IMR-90 (cell line): ENCODE results near the gene ANKFN1. TPM values are rescaled to one million over a fixed set of nuclear protein-coding genes. Genes with fewer than 3 reads are reported as not detected.

Experiments
- ATAC-seq: fragments of 200-7000 bp; cut with Tn5 transposase; 2 replicates; pipeline ENCODE4 v1.9.1; 2020; ENCODE audit warnings: low read depth, mild to moderate bottlenecking, moderate library complexity
- BruUV-seq: library from RNA; stranded (reverse); fragments of 400-500 nt; replicated peaks from 2 replicates; lab custom pipeline; 2021; lab: Mats Ljungman, UMichigan
- CTCF ChIA-PET: fragments of 300-600 bp; formaldehyde crosslinking; extraction: SDS; loops from one replicate; lab custom pipeline; 2021; ENCODE audit warnings: antibody characterized with exemption; lab: Yijun Ruan, JAX
- POLR2A ChIA-PET: fragments of 300-600 bp; sonication (Branson Sonifier 250); formaldehyde crosslinking; loops from one replicate; lab custom pipeline; 2022; ENCODE audit warnings: antibody characterized with exemption; ENCODE audit not compliant: unreplicated experiment; lab: Charles Lee
- DNase-seq: peaks from one replicate; pipeline ENCODE4 v3.0.0; 2013
- H2AFZ ChIP-seq: replicated peaks from 2 replicates; pipeline ENCODE3; 2013; ENCODE audit warnings: low read length, mild to moderate bottlenecking; ENCODE audit not compliant: poor library complexity
- H2AK5ac ChIP-seq: 2 replicates; pipeline ENCODE4 v1.6.1; 2013; ENCODE audit warnings: low read depth, low read length, inconsistent platforms
- H2AK9ac ChIP-seq: replicated peaks from 2 replicates; pipeline ENCODE3; 2013; ENCODE audit warnings: mild to moderate bottlenecking, low read depth, low read length, moderate library complexity; ENCODE audit not compliant: poor library complexity
- H2BK120ac ChIP-seq: 2 replicates; pipeline ENCODE4 v1.6.1; 2013; ENCODE audit warnings: low read depth, low read length, inconsistent platforms
- H2BK15ac ChIP-seq: 3 replicates; pipeline ENCODE4 v1.6.1; 2013; ENCODE audit warnings: low read depth, low read length, inconsistent platforms
- H2BK20ac ChIP-seq: 2 replicates; pipeline ENCODE4 v1.6.1; 2013; ENCODE audit warnings: low read depth, mild to moderate bottlenecking, inconsistent platforms, low read length, moderate library complexity
- H2BK5ac ChIP-seq: 2 replicates; pipeline ENCODE4 v1.6.1; 2013; ENCODE audit warnings: mild to moderate bottlenecking, low read depth, low read length, inconsistent platforms; ENCODE audit not compliant: poor library complexity, severe bottlenecking
- H3K14ac ChIP-seq: replicated peaks from 2 replicates; pipeline ENCODE4 v1.6.1; 2013; ENCODE audit warnings: low read depth, low read length, inconsistent platforms
- H3K18ac ChIP-seq: 2 replicates; pipeline ENCODE4 v1.6.1; 2013; ENCODE audit warnings: low read depth, low read length, control low read depth
- H3K23ac ChIP-seq: 2 replicates; pipeline ENCODE4 v1.6.1; 2013; ENCODE audit warnings: low read depth, low read length, inconsistent platforms
- H3K27ac ChIP-seq: 2 replicates; pipeline ENCODE4 v1.5.1; 2013; ENCODE audit warnings: mild to moderate bottlenecking, control low read depth, low read length; ENCODE audit not compliant: insufficient read depth
- H3K27me3 ChIP-seq: 2 replicates; pipeline ENCODE4 v1.6.1; 2013; ENCODE audit warnings: low read length; ENCODE audit not compliant: control insufficient read depth, insufficient read depth
- H3K36me3 ChIP-seq: 2 replicates; pipeline ENCODE4 v1.6.1; 2013; ENCODE audit warnings: low read length, mixed read lengths; ENCODE audit not compliant: control insufficient read depth, insufficient read depth
- H3K4ac ChIP-seq: 2 replicates; pipeline ENCODE4 v1.6.1; 2013; ENCODE audit warnings: low read depth, low read length, inconsistent platforms
- H3K4me1 ChIP-seq: 2 replicates; pipeline ENCODE4 v1.6.1; 2013; ENCODE audit warnings: low read length, mixed read lengths; ENCODE audit not compliant: control insufficient read depth, insufficient read depth
- H3K4me2 ChIP-seq: 2 replicates; pipeline ENCODE4 v1.6.1; 2013; ENCODE audit warnings: low read depth, mild to moderate bottlenecking, control low read depth, low read length, moderate library complexity
- H3K4me3 ChIP-seq: 2 replicates; pipeline ENCODE4 v1.5.1; 2013; ENCODE audit warnings: low read depth, mild to moderate bottlenecking, control low read depth, low read length, moderate library complexity; ENCODE audit not compliant: insufficient read depth
- H3K56ac ChIP-seq: 2 replicates; pipeline ENCODE4 v1.6.1; 2013; ENCODE audit warnings: low read length, inconsistent platforms; ENCODE audit not compliant: insufficient read depth; ENCODE audit errors: extremely low read depth
- H3K79me1 ChIP-seq, 2 experiments: 2 replicates each; pipeline ENCODE4 v1.6.1; 2013; ENCODE audit warnings: low read length in 2 of 2, inconsistent platforms in 1 of 2, low read depth in 1 of 2
- H3K9ac ChIP-seq: 2 replicates; pipeline ENCODE4 v1.6.1; 2013; ENCODE audit warnings: low read depth, low read length, control low read depth
- H3K9me1 ChIP-seq: 2 replicates; pipeline ENCODE4 v1.6.1; 2013; ENCODE audit warnings: low read length, inconsistent platforms; ENCODE audit not compliant: insufficient read depth
- H3K9me3 ChIP-seq: 2 replicates; pipeline ENCODE4 v1.6.1; 2013; ENCODE audit warnings: low read length; ENCODE audit not compliant: control insufficient read depth, insufficient read depth
- H4K20me1 ChIP-seq: 2 replicates; pipeline ENCODE4 v1.6.1; 2013; ENCODE audit warnings: low read length, inconsistent platforms; ENCODE audit not compliant: insufficient read depth
- H4K5ac ChIP-seq: 2 replicates; pipeline ENCODE4 v1.6.1; 2013; ENCODE audit warnings: mild to moderate bottlenecking, low read depth, low read length, control low read depth
- H4K8ac ChIP-seq, 2 experiments: 2 replicates each; pipeline ENCODE4 v1.6.1; 2013; ENCODE audit warnings: low read depth in 2 of 2, low read length in 2 of 2, control low read depth in 1 of 2, inconsistent platforms in 1 of 2
- H4K91ac ChIP-seq: 2 replicates; pipeline ENCODE4 v1.6.1; 2013; ENCODE audit warnings: low read depth, low read length, inconsistent platforms; ENCODE audit not compliant: insufficient read depth
- CTCF ChIP-seq: conservative IDR thresholded peaks from 2 replicates; pipeline ENCODE4 v1.5.1; 2012; ENCODE audit warnings: mild to moderate bottlenecking, low read depth, low read length, improper control_type of control experiment
- MAFK ChIP-seq: IDR thresholded peaks from 2 replicates; pipeline ENCODE4 v1.6.1; 2012; ENCODE audit warnings: low read depth, low read length, improper control_type of control experiment
- RAD21 ChIP-seq: IDR thresholded peaks from 2 replicates; pipeline ENCODE4 v1.6.1; 2012; ENCODE audit warnings: low read length, improper control_type of control experiment
- SMC3 ChIP-seq: fragments of 150-350 bp; IDR thresholded peaks from 2 replicates; pipeline ENCODE4 v1.6.1; 2016; ENCODE audit warnings: low read depth, mild to moderate bottlenecking, antibody characterized with exemption, low read length, moderate library complexity
- WGBS, 2 experiments: methylation state at CpG; one replicate each; pipeline versions ENCODE4 v1.1.5 to v1.1.7; 2013; ENCODE audit warnings: missing lambda C conversion rate in 2 of 2; ENCODE audit not compliant: insufficient read length in 1 of 2; ENCODE audit errors: extremely low coverage in 2 of 2; 5-methylcytosine and 5-hydroxymethylcytosine counted together
- dilution Hi-C: fragments of 300-500 bp; cut with HindIII; formaldehyde crosslinking; loops from one replicate; pipeline ENCODE4 v1.14.3; 2018; ENCODE audit warnings: low sequenced_read_pairs; ENCODE audit not compliant: unreplicated experiment
- in situ Hi-C: fragments of 300-500 bp; cut with MboI; formaldehyde crosslinking; loops from 3 replicates; pipeline ENCODE4 v1.14.3; 2019; ENCODE audit warnings: low sequenced_read_pairs, inconsistent platforms, mixed read lengths
- intact Hi-C: fragments of 100-400 bp; cut with micrococcal nuclease; formaldehyde crosslinking; loops from 2 replicates; pipeline ENCODE4 v1.10.0; 2022
- polyA plus RNA-seq, 3 experiments: library from polyadenylated mRNA; depleted of rRNA; stranded (reverse); fragments of >200 nt; gene quantifications; 2 replicates each; pipeline ENCODE4 v1.2.3, GENCODE V29; 2012; ENCODE audit warnings: low replicate concordance in 1 of 3
- total RNA-seq: library from RNA; depleted of rRNA; stranded (reverse); fragments of >200 nt; gene quantifications from 2 replicates; pipeline ENCODE4 v1.2.3, GENCODE V29; 2012

The ANKFN1 gene
- total and polyA plus RNA-seq, 2 of the 4 experiments (the other 2 are of a cell fraction) = not detected

GRCh38 chr17:56319531-56319930, 166.3 kb downstream of the ANKFN1 start:
- H2BK120ac ChIP-seq = peak overlapping the region; percentile 81
- no peaks in the 10 kb centered on the region for H3K9me1 ChIP-seq
- H2AFZ ChIP-seq = no peak overlapping the region
- POLR2A ChIA-PET = no interaction called here
- H3K79me1 ChIP-seq = no peaks in the 10 kb centered on the region
- no peak overlapping the region for H3K9ac ChIP-seq
- H3K4me3 ChIP-seq = no peak overlapping the region
- ATAC-seq (peak; percentile 79), DNase-seq (peak; percentile 70)
- dilution Hi-C loops = no loop called here
- no peak overlapping the region for H2BK15ac ChIP-seq
- H4K8ac ChIP-seq = peak overlapping the region in 1 of 2 experiments; percentile 26; a peak in 1 of 4 replicates
- peaks cover 1% of the 10 kb centered on the region; the same call in 1 of the 2 replicates for H3K27me3 ChIP-seq
- no peaks in the 10 kb centered on the region for H3K36me3 ChIP-seq
- H2BK20ac ChIP-seq = peak overlapping the region; percentile 77; the same call in 1 of the 2 replicates
- no peak overlapping the region for H3K27ac ChIP-seq
- CTCF ChIA-PET = interaction anchor here (0.6 to 2.2 kb wide), 18 partner anchors 9 to 470 kb away, joined by 3 to 15 read pairs (median 3); no protein-coding TSS in a partner anchor
- H3K4ac ChIP-seq = no peak overlapping the region
- H3K4me1 ChIP-seq = peaks cover 3% of the 10 kb centered on the region
- no peak overlapping the region for H2BK5ac ChIP-seq
- H4K5ac ChIP-seq = peak overlapping the region; percentile 75; the same call in 1 of the 2 replicates
- H2AK9ac ChIP-seq = no peak overlapping the region
- in situ Hi-C loops = no loop called here
- no peak overlapping the region for H3K4me2 ChIP-seq
- WGBS, 2 experiments = no CpG with 5 or more reads among the region's 3 CpGs
- no peaks in the 10 kb centered on the region for H3K9me3 ChIP-seq
- H3K56ac ChIP-seq = peak overlapping the region; percentile 32; the same call in 1 of the 2 replicates
- H3K18ac ChIP-seq = peak overlapping the region; percentile 78; the same call in 1 of the 2 replicates
- H4K91ac ChIP-seq = peak overlapping the region; percentile 63; the same call in 1 of the 2 replicates
- BruUV-seq = no TSS peak
- intact Hi-C loops = loop anchor here (1.0 to 10.0 kb wide), 5 partner anchors 193 to 795 kb away; no protein-coding TSS in a partner anchor
- H2AK5ac ChIP-seq = peak overlapping the region; percentile 7; the same call in 1 of the 2 replicates
- TF ChIP-seq MAFK (no peak), SMC3 (peak; percentile 73), CTCF (peak; percentile 66), RAD21 (peak; percentile 77)
- H3K23ac ChIP-seq = no peak overlapping the region
- no peak overlapping the region; the same call in 1 of the 2 replicates for H3K14ac ChIP-seq
- H4K20me1 ChIP-seq = no peaks in the 10 kb centered on the region
